ENCODE measurements around the gene SELENON.

SELENON gene

DNA sequence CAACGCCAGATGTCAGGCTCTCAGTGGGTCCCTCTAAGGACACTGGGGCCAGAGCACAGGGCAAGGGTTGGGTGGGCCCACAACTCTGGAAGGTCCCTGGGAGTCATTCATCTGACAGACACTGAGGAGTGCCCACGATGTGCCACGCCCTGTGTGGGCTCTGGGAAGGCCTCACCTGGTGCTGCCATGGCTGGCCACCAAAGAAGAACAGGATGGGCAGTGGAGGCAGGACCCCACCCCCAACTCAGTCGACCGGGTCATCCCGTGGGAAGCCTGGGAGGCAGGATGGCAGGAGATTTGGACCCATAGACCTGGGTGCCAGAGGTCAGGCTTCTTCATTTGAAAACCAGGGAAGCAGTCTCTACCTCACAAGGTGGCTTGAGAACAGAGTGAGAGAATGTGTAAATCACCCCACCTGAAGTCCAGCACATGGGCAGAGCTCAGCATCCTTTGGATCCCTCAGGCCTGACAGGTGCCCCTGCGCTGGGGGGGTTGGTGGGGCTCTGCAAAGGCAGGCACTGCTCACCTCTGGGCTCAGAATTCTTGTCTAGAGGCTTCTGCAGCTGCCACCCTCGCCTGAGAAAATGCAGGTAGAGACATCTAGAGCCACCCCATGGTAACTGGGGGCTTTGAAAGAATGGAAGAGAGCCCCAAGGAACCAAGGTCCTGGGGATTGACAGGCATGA, 1.2 kb upstream of the SELENON start:
- TF ChIP-seq SPI1 (IDR thresholded peaks at IDR 0.05; ENCODE audit: low read depth, low read length) (no peak), TAF1 (IDR thresholded peaks at IDR 0.05; ENCODE audit: low read depth, low read length) (no peak), PAX5 (IDR thresholded peaks at IDR 0.05; ENCODE audit: insufficient read depth, low read length, severe bottlenecking) (no peak), POU2F2 (IDR thresholded peaks at IDR 0.05; ENCODE audit: low read depth, low read length) (no peak), POLR2A (IDR thresholded peaks at IDR 0.05; ENCODE audit: low read depth, low read length) (no peak), POLR2AphosphoS5 (IDR thresholded peaks at IDR 0.05; ENCODE audit: low read depth, low read length) (no peak)
- no peak for DNase-seq (ENCODE audit: insufficient read length, low spot score)
- FAIRE-seq = no peak

DNA sequence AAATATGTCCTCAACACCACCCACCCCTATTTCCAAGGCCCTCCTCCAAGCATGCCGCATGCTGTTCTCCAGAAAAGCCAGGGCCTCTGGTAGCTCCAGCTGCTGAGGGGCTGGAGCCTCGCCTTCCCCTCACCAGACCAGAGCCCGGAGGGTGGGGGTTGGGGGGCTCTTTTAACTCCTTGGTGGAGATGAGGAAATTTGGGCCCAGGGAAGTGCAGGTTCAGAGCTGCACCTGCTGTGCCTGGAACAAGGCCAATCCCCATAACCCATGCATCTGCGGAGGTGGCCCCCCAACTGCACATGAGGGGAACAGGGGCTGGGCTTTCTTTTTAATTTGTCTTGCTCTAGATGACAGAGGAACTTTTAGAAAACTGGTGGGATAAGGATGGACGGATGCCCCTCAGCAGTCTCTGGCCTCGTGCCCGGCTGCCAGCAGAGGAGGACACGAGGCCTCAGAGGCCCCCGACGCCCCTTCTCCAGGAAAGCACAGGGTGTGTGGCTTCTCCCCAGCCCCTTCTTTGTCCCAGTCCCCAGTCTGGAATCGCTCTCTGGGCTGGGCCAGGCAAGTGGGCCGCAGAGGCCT, 550 bp upstream of the SELENON start:
- FAIRE-seq (no peak), DNase-seq (ENCODE audit: insufficient read length, low spot score) (no peak)
- TF ChIP-seq POLR2A (IDR thresholded peaks at IDR 0.05; ENCODE audit: low read depth, low read length) = no peak
- TF ChIP-seq TAF1 (IDR thresholded peaks at IDR 0.05; ENCODE audit: low read depth, low read length) = no peak
- no peak for TF ChIP-seq POU2F2 (IDR thresholded peaks at IDR 0.05; ENCODE audit: low read depth, low read length)
- no peak for TF ChIP-seq SPI1 (IDR thresholded peaks at IDR 0.05; ENCODE audit: low read depth, low read length)

DNA sequence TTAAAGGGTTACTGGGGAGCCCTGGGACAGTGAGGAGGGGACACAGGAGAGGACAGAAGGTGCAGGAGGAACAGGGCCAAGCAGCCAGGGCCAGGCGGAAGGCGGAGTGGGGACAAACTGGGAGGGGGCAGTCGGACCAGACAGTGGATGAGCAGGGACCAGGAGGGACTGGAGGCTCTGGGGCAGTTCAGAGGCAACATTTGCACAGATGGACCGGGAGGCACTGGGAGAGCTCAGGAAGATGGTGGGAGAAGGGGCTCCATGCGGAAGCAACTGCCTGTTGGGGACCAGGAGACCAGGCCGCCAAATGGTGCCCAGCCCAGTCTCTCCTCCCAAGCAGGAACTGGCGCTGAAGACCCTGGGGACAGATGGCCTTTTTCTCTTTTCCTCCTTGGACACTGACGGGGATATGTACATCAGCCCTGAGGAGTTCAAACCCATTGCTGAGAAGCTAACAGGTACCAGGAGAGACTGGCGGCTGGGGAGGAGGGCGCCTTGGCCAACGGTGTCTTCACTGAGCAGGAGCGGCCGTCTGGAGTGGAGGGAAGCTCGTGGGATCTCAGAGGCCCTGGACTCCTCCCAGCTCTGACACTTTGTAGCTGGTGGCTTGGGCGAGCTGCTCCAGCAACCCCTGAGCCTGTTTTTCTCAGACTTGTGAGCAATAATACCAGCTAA, 847 bp downstream of the SELENON start:
- DNase-seq (ENCODE audit: insufficient read length, low spot score) (no peak), FAIRE-seq (no peak)
- TF ChIP-seq TAF1 (IDR thresholded peaks at IDR 0.05; ENCODE audit: low read depth, low read length) = no peak
- TF ChIP-seq POLR2AphosphoS5 (IDR thresholded peaks at IDR 0.05; ENCODE audit: low read depth, low read length) = no peak
- no peak for TF ChIP-seq SPI1 (IDR thresholded peaks at IDR 0.05; ENCODE audit: low read depth, low read length)
- TF ChIP-seq POLR2A (IDR thresholded peaks at IDR 0.05; ENCODE audit: low read depth, low read length) = no peak
- no peak for TF ChIP-seq POU2F2 (IDR thresholded peaks at IDR 0.05; ENCODE audit: low read depth, low read length)
- TF ChIP-seq PAX5 (IDR thresholded peaks at IDR 0.05; ENCODE audit: insufficient read depth, low read length, severe bottlenecking) = no peak

GRCh38 chr1:25802915-25803314, 2.9 kb downstream of the SELENON start:
- DNase-seq (ENCODE audit: insufficient read length, low spot score) (no peak), FAIRE-seq (peak; percentile 95)
- TF ChIP-seq PAX5 (IDR thresholded peaks at IDR 0.05; ENCODE audit: insufficient read depth, low read length, severe bottlenecking) = no peak
- TF ChIP-seq POU2F2 (IDR thresholded peaks at IDR 0.05; ENCODE audit: low read depth, low read length) = peak; percentile 88
- no peak for TF ChIP-seq POLR2A (IDR thresholded peaks at IDR 0.05; ENCODE audit: low read depth, low read length)

GRCh38 chr1:25803368-25803767, 3.4 kb downstream of the SELENON start:
- DNase-seq (ENCODE audit: insufficient read length, low spot score) = no peak
- no peak for TF ChIP-seq PAX5 (IDR thresholded peaks at IDR 0.05; ENCODE audit: insufficient read depth, low read length, severe bottlenecking)
- no peak for TF ChIP-seq POLR2AphosphoS5 (IDR thresholded peaks at IDR 0.05; ENCODE audit: low read depth, low read length)
- TF ChIP-seq TAF1 (IDR thresholded peaks at IDR 0.05; ENCODE audit: low read depth, low read length) = no peak
- no peak for TF ChIP-seq POLR2A (IDR thresholded peaks at IDR 0.05; ENCODE audit: low read depth, low read length)
- TF ChIP-seq POU2F2 (IDR thresholded peaks at IDR 0.05; ENCODE audit: low read depth, low read length) = no peak
- no peak for TF ChIP-seq SPI1 (IDR thresholded peaks at IDR 0.05; ENCODE audit: low read depth, low read length)
- peak; percentile 9 for FAIRE-seq

GRCh38 chr1:25804244-25804963, 4.4 kb downstream of the SELENON start:
- FAIRE-seq (peak; percentile 64), DNase-seq (ENCODE audit: insufficient read length, low spot score) (no peak)
- TF ChIP-seq POLR2AphosphoS5 (IDR thresholded peaks at IDR 0.05; ENCODE audit: low read depth, low read length) (no peak), SPI1 (IDR thresholded peaks at IDR 0.05; ENCODE audit: low read depth, low read length) (peak; percentile 38; the same call in 1 of the 2 replicates)

DNA sequence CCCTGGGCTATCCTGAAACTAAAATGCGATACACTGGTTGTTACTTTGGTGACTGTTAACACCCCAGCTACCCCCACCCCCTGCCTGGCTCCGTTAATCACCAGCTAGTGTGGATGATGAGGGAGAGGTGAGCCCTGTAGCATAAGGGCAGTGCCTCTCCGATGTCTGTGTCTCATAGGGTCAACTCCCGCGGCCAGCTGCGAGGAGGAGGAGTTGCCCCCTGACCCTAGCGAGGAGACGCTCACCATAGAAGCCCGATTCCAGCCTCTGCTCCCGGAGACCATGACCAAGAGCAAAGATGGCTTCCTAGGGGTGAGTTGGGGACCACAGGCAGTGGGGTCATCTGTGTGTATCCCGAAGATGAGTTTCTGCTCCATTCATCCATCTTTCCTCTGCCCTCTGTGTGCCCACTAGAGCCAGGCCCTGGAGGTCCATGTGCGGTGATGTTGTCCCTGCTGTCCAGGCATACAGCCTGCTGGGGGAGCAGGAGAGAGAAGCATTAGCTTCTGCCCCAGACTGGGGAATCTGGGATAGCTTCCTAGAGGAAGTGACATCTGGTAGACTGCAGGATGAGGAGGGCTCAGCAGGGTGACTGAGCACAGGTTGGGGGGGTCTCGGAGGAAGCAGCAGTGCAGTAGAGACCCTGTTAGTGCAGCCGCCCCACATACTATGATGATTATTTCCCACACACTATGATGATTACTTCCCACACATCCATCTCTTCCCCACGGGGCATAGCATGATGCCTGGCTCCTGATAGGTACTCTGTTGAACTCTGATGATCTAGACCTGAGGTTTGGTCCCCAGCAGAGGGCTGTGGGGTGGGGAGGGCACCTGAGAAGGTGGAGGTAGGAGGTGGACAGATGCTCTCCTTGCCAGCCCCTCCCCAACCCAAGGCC, 5.2 kb downstream of the SELENON start:
- DNase-seq (ENCODE audit: insufficient read length, low spot score) = no peak
- peak; percentile 91 for FAIRE-seq
- no peak for TF ChIP-seq POLR2AphosphoS5 (IDR thresholded peaks at IDR 0.05; ENCODE audit: low read depth, low read length)
- TF ChIP-seq POU2F2 (IDR thresholded peaks at IDR 0.05; ENCODE audit: low read depth, low read length) = no peak
- TF ChIP-seq POLR2A (IDR thresholded peaks at IDR 0.05; ENCODE audit: low read depth, low read length) = no peak
- no peak for TF ChIP-seq PAX5 (IDR thresholded peaks at IDR 0.05; ENCODE audit: insufficient read depth, low read length, severe bottlenecking)
- no peak for TF ChIP-seq TAF1 (IDR thresholded peaks at IDR 0.05; ENCODE audit: low read depth, low read length)
- TF ChIP-seq SPI1 (IDR thresholded peaks at IDR 0.05; ENCODE audit: low read depth, low read length) = no peak

DNA sequence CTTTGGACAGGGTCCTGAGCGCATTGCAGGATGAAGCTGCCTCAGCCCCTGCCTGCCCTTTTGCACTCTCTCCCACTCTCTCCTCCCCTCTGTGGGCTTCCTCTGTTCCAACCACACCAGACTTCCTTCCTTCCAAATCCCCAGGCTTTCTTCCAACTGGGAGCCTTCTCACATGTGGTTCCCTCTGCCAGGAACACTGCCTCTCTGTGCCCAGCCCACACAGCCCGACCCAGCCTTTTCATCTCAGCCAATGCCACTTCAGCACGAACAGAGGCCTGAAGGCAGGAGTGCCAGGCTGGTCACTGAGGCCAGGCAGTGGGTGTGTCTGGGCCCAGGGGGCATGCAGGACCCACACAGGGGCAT, 5.9 kb downstream of the SELENON start:
- TF ChIP-seq PAX5 (IDR thresholded peaks at IDR 0.05; ENCODE audit: insufficient read depth, low read length, severe bottlenecking) = no peak
- TF ChIP-seq POLR2A (IDR thresholded peaks at IDR 0.05; ENCODE audit: low read depth, low read length) = no peak
- TF ChIP-seq POU2F2 (IDR thresholded peaks at IDR 0.05; ENCODE audit: low read depth, low read length) = no peak
- no peak for FAIRE-seq
- DNase-seq (ENCODE audit: insufficient read length, low spot score) = no peak

DNA sequence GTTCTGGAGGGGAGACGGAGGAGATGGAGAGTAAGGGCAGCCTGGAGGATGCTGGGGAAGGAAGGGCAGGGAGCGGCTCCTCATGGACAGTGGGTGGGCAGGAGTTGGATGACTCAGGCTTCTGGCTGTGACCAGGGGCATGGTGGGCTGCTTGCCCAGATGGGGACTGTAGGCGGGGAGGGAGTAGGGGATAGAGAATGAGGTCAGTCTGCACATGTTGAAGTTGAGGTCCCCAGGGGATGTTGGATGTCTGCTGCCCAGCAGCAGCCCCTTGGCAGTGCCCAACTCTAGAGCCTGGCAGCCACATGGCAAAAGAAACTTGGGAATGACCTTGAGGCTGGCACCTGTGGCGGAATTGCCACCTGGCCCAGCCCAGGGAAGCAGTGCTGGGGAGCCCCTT, 6.4 kb downstream of the SELENON start:
- no peak for FAIRE-seq
- DNase-seq (ENCODE audit: insufficient read length, low spot score) = no peak
- TF ChIP-seq TAF1 (IDR thresholded peaks at IDR 0.05; ENCODE audit: low read depth, low read length) (no peak), POLR2AphosphoS5 (IDR thresholded peaks at IDR 0.05; ENCODE audit: low read depth, low read length) (no peak), POU2F2 (IDR thresholded peaks at IDR 0.05; ENCODE audit: low read depth, low read length) (no peak)

All from GM12891 (cell line).